Prostate gland (tissue), 2 donors: ENCODE results near the gene CCDC13. TPM values are rescaled to one million over a fixed set of nuclear protein-coding genes. Genes with fewer than 3 reads are reported as not detected.
"Not testable (repeated sequence)": the region's sequence is repeated elsewhere in the genome, so short reads cannot be mapped to it uniquely, and the experiment has no call there.

Experiments
- DNase-seq: peaks from one replicate; pipeline ENCODE4 v3.0.0-alpha.2; 2019; ENCODE audit warnings: low spot score
- H3K27ac ChIP-seq, 2 donors: fragments of 200-600 bp; sonication (generic); 2 replicates each; pipeline ENCODE4 v1.5.1; 2017 to 2019
- H3K27me3 ChIP-seq: fragments of 200-600 bp; sonication (generic); replicated peaks from 2 replicates; pipeline ENCODE4 v1.5.1; 2019; ENCODE audit not compliant: insufficient read depth
- H3K36me3 ChIP-seq, 2 donors: fragments of 200-600 bp; sonication (generic); 1 replicate in 1 of 2; 2 replicates in 1 of 2; pipeline versions ENCODE4 v1.5.1 to v1.8.1; 2017 to 2019
- H3K4me1 ChIP-seq: fragments of 200-600 bp; sonication (generic); replicated peaks from 2 replicates; pipeline ENCODE4 v1.5.1; 2019
- H3K4me3 ChIP-seq, 2 donors: fragments of 200-600 bp; sonication (generic); 2 replicates each; pipeline ENCODE4 v1.5.1; 2017 to 2019
- H3K9me3 ChIP-seq: fragments of 200-600 bp; sonication (generic); 2 replicates; pipeline ENCODE4 v1.5.1; 2017
- CTCF ChIP-seq, 4 experiments: fragments of 200-600 bp in 2 of 4; fragments of 450-650 bp in 2 of 4; sonication (generic) in 2 of 4; IDR thresholded peaks; 1 replicate in 3 of 4; 2 replicates in 1 of 4; pipeline ENCODE4 v1.5.1; 2016 to 2019; ENCODE audit warnings: antibody characterized with exemption in 4 of 4, mild to moderate bottlenecking in 2 of 4, moderate library complexity in 2 of 4
- POLR2A ChIP-seq: fragments of 450-650 bp; IDR thresholded peaks from one replicate; pipeline ENCODE4 v1.6.1; 2016; ENCODE audit warnings: antibody characterized with exemption, mild to moderate bottlenecking
- POLR2AphosphoS5 ChIP-seq: sonication (generic); formaldehyde crosslinking; IDR thresholded peaks from one replicate; pipeline ENCODE4 v1.6.1; 2017; ENCODE audit warnings: antibody characterized with exemption
- WGBS: methylation state at CpG from one replicate; pipeline ENCODE4 v1.1.5; 2018; 5-methylcytosine and 5-hydroxymethylcytosine counted together
- intact Hi-C: fragments of 100-400 bp; cut with DNase I; formaldehyde crosslinking; loops from one replicate; pipeline ENCODE4 v1.14.2; 2022
- total RNA-seq, 2 donors: library from RNA; depleted of rRNA; stranded (reverse); fragments of >200 nt; gene quantifications; one replicate each; pipeline ENCODE4 v1.1.0, GENCODE V29; 2016

Gene CCDC13
- total RNA-seq, 2 donors from 2014 or later = 2.4 to 6.5 TPM

- no peak overlapping the region for H3K27ac ChIP-seq
- intact Hi-C loops = no loop called here
- TF ChIP-seq POLR2AphosphoS5 (no peak), CTCF (IDR thresholded peaks at IDR 0.05) (no peak), POLR2A (no peak)
- H3K36me3 ChIP-seq = no peaks in the 10 kb centered on the region
- no peak for DNase-seq
- WGBS = 25% methylated on average over 2 of the region's 2 CpGs
- no peaks in the 10 kb centered on the region for H3K9me3 ChIP-seq
- H3K4me3 ChIP-seq = no peak overlapping the region
- no peaks in the 10 kb centered on the region for H3K27me3 ChIP-seq
- no peaks in the 10 kb centered on the region for H3K4me1 ChIP-seq
These were observed 42.0 kb upstream of the CCDC13 start for GRCh38 chr3:42814914-42815507.

- no peak for TF ChIP-seq POLR2A
- no peak for TF ChIP-seq POLR2AphosphoS5
- no peak for TF ChIP-seq CTCF (IDR thresholded peaks at IDR 0.05)
- no peak for DNase-seq
- no peaks in the 10 kb centered on the region for H3K4me1 ChIP-seq
- H3K27ac ChIP-seq = no peak overlapping the region
- no peaks in the 10 kb centered on the region for H3K36me3 ChIP-seq
- no peak overlapping the region for H3K4me3 ChIP-seq
- intact Hi-C loops = no loop called here
- 86% methylated on average over 5 of the region's 5 CpGs for WGBS
- H3K27me3 ChIP-seq = no peaks in the 10 kb centered on the region
- no peaks in the 10 kb centered on the region for H3K9me3 ChIP-seq
These were observed 41.2 kb upstream of the CCDC13 start for GRCh38 chr3:42814246-42814645.

GRCh38 chr3:42811118-42811883, 38.2 kb upstream of the CCDC13 start:
- intact Hi-C loops = not testable (repeated sequence)

DNA sequence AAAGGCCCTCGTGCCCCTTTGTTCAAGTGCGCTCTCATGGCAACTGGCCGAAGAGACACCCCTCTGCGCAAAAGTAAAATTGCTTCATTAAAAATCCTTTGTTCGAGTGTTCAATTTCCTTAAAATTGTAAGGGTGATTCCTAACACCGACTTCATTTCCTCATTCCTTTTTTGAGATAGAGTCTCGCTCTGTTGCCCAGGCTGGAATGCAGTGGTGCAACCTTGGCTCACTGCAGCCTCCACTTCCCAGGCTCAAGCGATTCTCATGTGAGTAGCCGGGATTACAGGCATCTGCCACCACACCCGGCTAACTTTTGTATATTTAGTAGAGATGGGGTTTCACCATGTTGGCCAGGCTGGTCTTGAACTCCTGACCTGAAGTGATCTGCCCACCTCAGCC, 37.7 kb upstream of the CCDC13 start:
- not testable (repeated sequence) for H3K36me3 ChIP-seq
- WGBS = 91% methylated on average over 10 of the region's 10 CpGs

More at GRCh38 chr3:42811118-42811883, 38.2 kb upstream of the CCDC13 start:
- not testable (repeated sequence) for H3K9me3 ChIP-seq, H3K27ac ChIP-seq, H3K4me3 ChIP-seq, H3K27me3 ChIP-seq, H3K4me1 ChIP-seq, DNase-seq, H3K36me3 ChIP-seq
- WGBS = 45% methylated on average over 15 of the region's 15 CpGs

GRCh38 chr3:42809202-42809601, 36.1 kb upstream of the CCDC13 start, which contains the start of gene ACKR2:
Gene ACKR2, plus strand, starts transcription at chr3:42809445. Its CDS starts 55,058 bp downstream, at chr3:42864503.
- Histone ChIP-seq H3K36me3 (no peaks in the 10 kb centered on the region), H3K9me3 (no peaks in the 10 kb centered on the region), H3K27me3 (no peaks in the 10 kb centered on the region), H3K4me1 (no peaks in the 10 kb centered on the region), H3K27ac (no peak within 1 kb of the TSS), H3K4me3 (no peak within 1 kb of the TSS)
- 81% methylated on average over 5 of the region's 5 CpGs for WGBS
- TF ChIP-seq POLR2AphosphoS5 = no peak
- TF ChIP-seq POLR2A = no peak
- no peak for TF ChIP-seq CTCF (IDR thresholded peaks at IDR 0.05)
- no peak for DNase-seq
- intact Hi-C loops = no loop called here

More for the DNA sequence above, 37.7 kb upstream of the CCDC13 start:
- H3K4me3 ChIP-seq, intact Hi-C loops, H3K27ac ChIP-seq, DNase-seq, H3K4me1 ChIP-seq, H3K27me3 ChIP-seq, H3K9me3 ChIP-seq: not testable (repeated sequence)

DNA sequence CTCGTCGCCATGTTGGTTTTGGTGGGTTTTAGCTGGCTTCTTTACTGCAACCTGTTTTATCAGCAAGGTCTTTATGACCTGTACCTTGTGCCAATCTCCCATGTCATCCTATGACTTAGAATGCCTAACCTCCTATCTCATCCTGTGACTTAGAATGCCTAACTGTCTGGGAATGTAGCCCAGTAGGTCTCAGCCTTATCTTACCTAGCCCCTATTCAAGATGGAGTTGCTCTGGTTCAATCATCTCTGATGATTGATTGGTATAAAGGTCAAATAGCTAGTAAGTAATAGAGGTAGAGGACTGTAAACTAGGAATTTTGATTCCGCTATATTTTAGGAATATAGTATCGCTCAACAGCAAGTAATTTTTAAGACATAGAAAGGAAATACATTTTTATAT, 34.9 kb upstream of the CCDC13 start:
- DNase-seq = no peak
- Histone ChIP-seq H3K4me1 (no peaks in the 10 kb centered on the region), H3K9me3 (no peaks in the 10 kb centered on the region), H3K4me3 (no peak overlapping the region), H3K27ac (no peak overlapping the region), H3K36me3 (no peaks in the 10 kb centered on the region), H3K27me3 (no peaks in the 10 kb centered on the region)
- intact Hi-C loops = no loop called here
- WGBS = 93% methylated on average over 4 of the region's 4 CpGs
- TF ChIP-seq POLR2A = no peak
- TF ChIP-seq CTCF (IDR thresholded peaks at IDR 0.05) = no peak
- TF ChIP-seq POLR2AphosphoS5 = no peak
